Small intestine (tissue), 7 donors: ENCODE measurements around the gene SLC25A39. TPM values are rescaled to one million over a fixed set of nuclear protein-coding genes. Genes with fewer than 3 reads are reported as not detected.
A peak's percentile ranks its signal among the peaks of the same experiment; 100 is the strongest.
"Not testable (repeated sequence)": the region's sequence is repeated elsewhere in the genome, so short reads cannot be mapped to it uniquely, and the experiment has no call there.

Experiments
- DNase-seq, 2 donors: peaks; one replicate each; pipeline versions ENCODE4 v3.0.0 to v3.0.0-alpha.2; 2013
- FAIRE-seq: peaks from 2 replicates; lab custom pipeline; 2012; peaks lifted over from hg19 to GRCh38; lab: Jason Lieb, UNC
- H3K27ac ChIP-seq, 3 donors: one replicate each; pipeline ENCODE4 v1.5.1; 2013; ENCODE audit warnings: low read length in 2 of 3, mild to moderate bottlenecking in 2 of 3, control low read depth in 1 of 3, inconsistent platforms in 1 of 3, low read depth in 1 of 3, moderate library complexity in 1 of 3
- H3K27me3 ChIP-seq, 3 donors: one replicate each; pipeline ENCODE4 v1.6.1; 2013; ENCODE audit warnings: low read length in 3 of 3, inconsistent platforms in 1 of 3; ENCODE audit not compliant: control insufficient read depth in 3 of 3, insufficient read depth in 3 of 3
- H3K36me3 ChIP-seq, 3 donors: one replicate each; pipeline ENCODE4 v1.6.1; 2013; ENCODE audit warnings: low read length in 3 of 3, inconsistent platforms in 1 of 3, low read depth in 1 of 3, mild to moderate bottlenecking in 1 of 3, moderate library complexity in 1 of 3; ENCODE audit not compliant: control insufficient read depth in 3 of 3, insufficient read depth in 2 of 3
- H3K4me1 ChIP-seq, 3 donors: one replicate each; pipeline ENCODE4 v1.6.1; 2013; ENCODE audit warnings: low read length in 2 of 3, inconsistent platforms in 1 of 3, low read depth in 1 of 3, mild to moderate bottlenecking in 1 of 3, moderate library complexity in 1 of 3; ENCODE audit not compliant: control insufficient read depth in 3 of 3, insufficient read depth in 2 of 3
- H3K4me3 ChIP-seq, 3 donors: one replicate each; pipeline ENCODE4 v1.5.1; 2013; ENCODE audit warnings: low read length in 3 of 3, control low read depth in 1 of 3, inconsistent platforms in 1 of 3, low read depth in 1 of 3, mild to moderate bottlenecking in 1 of 3, moderate library complexity in 1 of 3
- H3K9me3 ChIP-seq, 2 donors: one replicate each; pipeline ENCODE4 v1.6.1; 2013; ENCODE audit warnings: low read depth in 1 of 2, low read length in 1 of 2; ENCODE audit not compliant: control insufficient read depth in 2 of 2, insufficient read depth in 1 of 2
- WGBS, 3 donors: extraction: QIAGEN DNeasy Blood & Tissue Kit; methylation state at CpG; one replicate each; pipeline ENCODE4 v1.1.7; 2013; 5-methylcytosine and 5-hydroxymethylcytosine counted together
- polyA plus RNA-seq, 4 donors: library from polyadenylated mRNA; stranded (reverse) in 3 of 4; unstranded in 1 of 4; fragments of 200-250 nt in 3 of 4; fragments of 120-200 nt in 1 of 4; gene quantifications; one replicate each; pipeline versions ENCODE4 v1.2.1 to v1.2.3, GENCODE V29; 2013
- donor health status: healthy with polysubstance abuse.
- donor health status: control.
- donor health status: control.
- donor health status: Bipolar disorder and iron deficiency.
- donor health status: healthy.

Gene SLC25A39
- polyA plus RNA-seq, 4 donors, result 95.0 to 165 (median 139) TPM

GRCh38 chr17:44351961-44352827 is 27.6 kb upstream of the SLC25A39 start:
- DNase-seq, result no peak
- Histone ChIP-seq H3K27me3 (peaks cover 0 to 5% (median 0%) of the 10 kb centered on the region in 3 donors), H3K4me3 (no peak overlapping the region), H3K36me3 (peaks cover 2 to 64% (median 4%) of the 10 kb centered on the region in 3 donors), H3K27ac (no peak overlapping the region), H3K9me3 (no peaks in the 10 kb centered on the region), H3K4me1 (no peaks in the 10 kb centered on the region)
- FAIRE-seq, result no peak
- WGBS, 3 donors, result 85 to 89% (median 87%) methylated on average over 35 to 36 of the region's 36 CpGs

GRCh38 chr17:44351464-44351863 is 26.8 kb upstream of the SLC25A39 start:
- Histone ChIP-seq H3K9me3 (no peaks in the 10 kb centered on the region), H3K4me1 (no peaks in the 10 kb centered on the region), H3K4me3 (no peak overlapping the region), H3K27me3 (peaks cover 0 to 5% (median 0%) of the 10 kb centered on the region in 3 donors), H3K36me3 (peaks cover 2 to 64% (median 4%) of the 10 kb centered on the region in 3 donors), H3K27ac (no peak overlapping the region)
- no peak for DNase-seq
- 88 to 90% (median 90%) methylated on average over 8 of the region's 8 CpGs for WGBS, 3 donors
- no peak for FAIRE-seq

DNA sequence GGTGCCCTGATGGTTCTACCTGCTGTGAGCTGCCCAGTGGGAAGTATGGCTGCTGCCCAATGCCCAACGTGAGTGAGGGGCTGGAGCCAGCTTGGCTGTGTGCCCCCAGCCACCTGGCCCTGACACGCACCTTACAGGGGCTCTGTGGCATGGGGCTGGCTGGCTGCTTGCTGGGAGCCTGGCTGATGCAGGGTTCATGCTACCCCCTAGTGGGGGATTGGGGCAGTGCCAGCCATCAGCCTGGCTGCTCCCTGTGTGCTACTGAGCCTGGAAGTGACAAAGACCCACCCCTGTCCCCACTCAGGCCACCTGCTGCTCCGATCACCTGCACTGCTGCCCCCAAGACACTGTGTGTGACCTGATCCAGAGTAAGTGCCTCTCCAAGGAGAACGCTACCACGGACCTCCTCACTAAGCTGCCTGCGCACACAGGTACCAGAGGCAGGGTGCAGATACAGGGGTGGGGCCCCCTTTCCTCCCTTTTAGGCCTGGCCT is 26.2 kb upstream of the SLC25A39 start:
- peaks cover 2 to 60% (median 4%) of the 10 kb centered on the region in 3 donors for H3K36me3 ChIP-seq
- 59 to 69% (median 66%) methylated on average over 6 of the region's 6 CpGs for WGBS, 3 donors
- FAIRE-seq (no peak), DNase-seq (peak; percentile 57 to 80)
- H3K4me1 ChIP-seq, result no peaks in the 10 kb centered on the region
- no peak overlapping the region for H3K4me3 ChIP-seq
- H3K9me3 ChIP-seq, result no peaks in the 10 kb centered on the region
- H3K27me3 ChIP-seq, result peaks cover 0 to 5% (median 0%) of the 10 kb centered on the region in 3 donors
- no peak overlapping the region for H3K27ac ChIP-seq

GRCh38 chr17:44349553-44350070 is 25.0 kb upstream of the SLC25A39 start:
- Histone ChIP-seq H3K27ac (no peak overlapping the region), H3K4me1 (no peaks in the 10 kb centered on the region)
- DNase-seq, result no peak

DNA sequence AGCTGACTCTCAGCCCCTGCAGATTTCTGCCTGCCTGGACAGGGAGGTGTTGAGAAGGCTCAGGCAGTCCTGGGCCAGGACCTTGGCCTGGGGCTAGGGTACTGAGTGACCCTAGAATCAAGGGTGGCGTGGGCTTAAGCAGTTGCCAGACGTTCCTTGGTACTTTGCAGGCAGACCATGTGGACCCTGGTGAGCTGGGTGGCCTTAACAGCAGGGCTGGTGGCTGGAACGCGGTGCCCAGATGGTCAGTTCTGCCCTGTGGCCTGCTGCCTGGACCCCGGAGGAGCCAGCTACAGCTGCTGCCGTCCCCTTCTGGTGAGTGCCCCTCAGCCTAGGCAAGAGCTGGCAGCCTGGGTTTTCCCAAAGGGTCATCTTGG is 24.4 kb upstream of the SLC25A39 start:
- DNase-seq, result no peak
- Histone ChIP-seq H3K27ac (no peak overlapping the region), H3K4me3 (no peak overlapping the region), H3K9me3 (no peaks in the 10 kb centered on the region), H3K27me3 (no peaks in the 10 kb centered on the region), H3K36me3 (peaks cover 2 to 52% (median 4%) of the 10 kb centered on the region in 3 donors), H3K4me1 (peaks cover 0 to 4% (median 4%) of the 10 kb centered on the region in 3 donors)
- WGBS, 3 donors, result 84 to 89% (median 85%) methylated on average over 6 of the region's 6 CpGs
- no peak for FAIRE-seq

More at GRCh38 chr17:44349553-44350070, 25.0 kb upstream of the SLC25A39 start:
- Histone ChIP-seq H3K36me3 (peaks cover 2 to 52% (median 4%) of the 10 kb centered on the region in 3 donors), H3K9me3 (no peaks in the 10 kb centered on the region), H3K4me3 (no peak overlapping the region), H3K27me3 (no peaks in the 10 kb centered on the region)
- 84 to 89% (median 87%) methylated on average over 12 of the region's 12 CpGs for WGBS, 3 donors
- FAIRE-seq, result no peak

GRCh38 chr17:44348234-44348987 is 23.8 kb upstream of the SLC25A39 start:
- H3K9me3 ChIP-seq, result no peaks in the 10 kb centered on the region
- FAIRE-seq, result no peak
- no peaks in the 10 kb centered on the region for H3K27me3 ChIP-seq
- H3K4me1 ChIP-seq, result peaks cover 0 to 4% (median 4%) of the 10 kb centered on the region in 3 donors
- no peak overlapping the region for H3K27ac ChIP-seq
- no peak for DNase-seq
- WGBS, 3 donors, result 73 to 83% (median 77%) methylated on average over 9 of the region's 9 CpGs
- peaks cover 2 to 52% (median 4%) of the 10 kb centered on the region in 3 donors for H3K36me3 ChIP-seq
- no peak overlapping the region for H3K4me3 ChIP-seq

DNA sequence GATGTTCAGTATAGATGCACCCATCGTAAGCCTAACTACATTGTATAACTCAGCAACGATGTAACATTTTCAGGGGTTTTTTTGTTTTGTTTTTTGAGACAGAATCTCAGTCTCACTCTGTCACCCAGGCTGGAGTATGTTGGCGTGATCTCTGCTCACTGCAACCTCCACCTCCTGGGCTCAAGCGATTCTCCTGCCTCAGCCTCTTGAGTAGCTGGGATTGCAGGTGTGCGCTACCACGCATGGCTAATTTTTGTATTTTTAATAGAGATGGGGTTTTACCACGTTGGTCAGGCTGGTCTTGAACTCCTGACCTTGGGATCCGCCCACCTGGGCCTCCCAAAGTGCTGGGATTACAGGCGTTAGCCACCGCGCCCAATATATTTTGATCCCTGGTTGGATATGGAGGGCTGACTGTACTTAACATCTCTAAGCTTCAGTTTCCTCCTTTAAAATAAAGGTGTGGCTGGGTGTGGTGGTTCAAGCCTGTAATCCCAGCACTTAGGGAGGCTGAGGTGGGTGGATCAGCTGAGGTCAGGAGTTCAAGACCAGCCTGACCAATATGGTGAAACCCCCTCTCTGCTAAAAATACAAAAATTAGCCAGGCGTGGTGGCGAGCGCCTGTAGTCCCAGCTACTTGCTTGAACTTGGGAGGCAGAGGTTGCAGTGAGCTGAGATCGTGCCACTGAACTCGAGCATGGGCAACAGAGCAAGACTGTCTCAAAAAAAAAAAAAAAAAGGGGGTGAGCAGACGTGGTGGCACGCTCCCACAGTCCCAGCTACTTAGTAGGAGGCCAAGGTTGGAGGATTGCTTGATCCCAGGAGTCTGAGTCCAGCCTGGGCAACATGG is 22.8 kb upstream of the SLC25A39 start:
- not testable (repeated sequence) for H3K27me3 ChIP-seq, H3K27ac ChIP-seq, DNase-seq, H3K4me3 ChIP-seq, H3K4me1 ChIP-seq, H3K9me3 ChIP-seq, FAIRE-seq
- peaks cover 0 to 43% (median 2%) of the 10 kb centered on the region in 3 donors for H3K36me3 ChIP-seq
- 74 to 82% (median 80%) methylated on average over 17 to 18 of the region's 18 CpGs for WGBS, 3 donors
